K562 (cell line): ENCODE results near the gene ADGRL3.

Experiments
- ATF1 ChIP-seq, 2 experiments: fragments of 450-650 bp in 1 of 2; IDR thresholded peaks; 2 replicates each; pipeline ENCODE4 v1.6.1; 2016; ENCODE audit warnings: missing compliant biosample characterization in 1 of 2, missing genetic modification characterization in 1 of 2
- BRCA1 ChIP-seq, 2 experiments: fragments of 450-650 bp in 1 of 2; sonication (generic) in 1 of 2; formaldehyde crosslinking in 1 of 2; IDR thresholded peaks; 2 replicates each; pipeline versions ENCODE4 v1.5.0 to v1.6.1; 2017 to 2020; ENCODE audit warnings: mild to moderate bottlenecking in 1 of 2, missing genetic modification reagents in 1 of 2
- EZH2 ChIP-seq: IDR thresholded peaks from 2 replicates; pipeline ENCODE4 v1.6.1; 2012; ENCODE audit warnings: low read depth, mild to moderate bottlenecking, inconsistent platforms, low read length, borderline replicate concordance
- FOXJ2 ChIP-seq: fragments of 200-800 bp; sonication (Bioruptor generic); IDR thresholded peaks from 2 replicates; pipeline ENCODE4 v1.6.1; 2016; ENCODE audit warnings: missing genetic modification characterization, missing compliant biosample characterization
- GABPA ChIP-seq: fragments of 200-800 bp; sonication (Bioruptor generic); conservative IDR thresholded peaks from 2 replicates; pipeline ENCODE4 v1.6.1; 2016; ENCODE audit warnings: low read depth, missing genetic modification characterization, missing compliant biosample characterization
- JUND ChIP-seq, 2 experiments: IDR thresholded peaks; 2 replicates in 1 of 2; 3 replicates in 1 of 2; pipeline ENCODE4 v1.6.1; 2011; ENCODE audit warnings: borderline replicate concordance in 2 of 2, low read depth in 2 of 2, low read length in 2 of 2, improper control_type of control experiment in 1 of 2, missing biosample characterization in 1 of 2, missing genetic modification characterization in 1 of 2, missing genetic modification reagents in 1 of 2
- POLR2A ChIP-seq: fragments of 450-650 bp; conservative IDR thresholded peaks from 2 replicates; pipeline ENCODE4 v1.6.1; 2016
- TAF7 ChIP-seq: fragments of 450-650 bp; IDR thresholded peaks from 2 replicates; pipeline ENCODE4 v1.6.1; 2016; ENCODE audit warnings: missing genetic modification characterization, missing compliant biosample characterization
- ZNF311 ChIP-seq: fragments of 250-450 bp; sonication (Bioruptor Pico); IDR thresholded peaks from 2 replicates; pipeline ENCODE4 v1.4.0; 2020; ENCODE audit warnings: mild to moderate bottlenecking, moderate library complexity
- TF ChIP-seq, protein P1 (sequence below): fragments of 250-450 bp; sonication (Bioruptor Pico); IDR thresholded peaks from 2 replicates; pipeline ENCODE4 v1.8.0; 2021; ENCODE audit warnings: moderate library complexity, mild to moderate bottlenecking, inconsistent platforms
- TF ChIP-seq, protein P2 (sequence below), 2 experiments: fragments of 450-650 bp; formaldehyde crosslinking in 1 of 2; IDR thresholded peaks; 2 replicates each; pipeline versions ENCODE4 v1.4.0 to v1.6.1; 2014 to 2020; ENCODE audit warnings: mild to moderate bottlenecking in 2 of 2, borderline replicate concordance in 1 of 2, low read depth in 1 of 2
- TF ChIP-seq, protein P3 (sequence below), 3 experiments: IDR thresholded peaks in 2 of 3; conservative IDR thresholded peaks in 1 of 3; 2 replicates each; pipeline ENCODE4 v1.5.1; 2011 to 2012; ENCODE audit warnings: low read length in 3 of 3, mild to moderate bottlenecking in 3 of 3, control low read depth in 2 of 3, improper control_type of control experiment in 1 of 3, inconsistent platforms in 1 of 3, low read depth in 1 of 3, mixed read lengths in 1 of 3, moderate library complexity in 1 of 3; ENCODE audit not compliant: insufficient read depth in 2 of 3
- TF ChIP-seq, protein P4 (sequence below): sonication (generic); formaldehyde crosslinking; IDR thresholded peaks from 2 replicates; pipeline ENCODE4 v1.8.1; 2023; ENCODE audit warnings: missing genetic modification reagents, mild to moderate bottlenecking, borderline replicate concordance

DNA sequence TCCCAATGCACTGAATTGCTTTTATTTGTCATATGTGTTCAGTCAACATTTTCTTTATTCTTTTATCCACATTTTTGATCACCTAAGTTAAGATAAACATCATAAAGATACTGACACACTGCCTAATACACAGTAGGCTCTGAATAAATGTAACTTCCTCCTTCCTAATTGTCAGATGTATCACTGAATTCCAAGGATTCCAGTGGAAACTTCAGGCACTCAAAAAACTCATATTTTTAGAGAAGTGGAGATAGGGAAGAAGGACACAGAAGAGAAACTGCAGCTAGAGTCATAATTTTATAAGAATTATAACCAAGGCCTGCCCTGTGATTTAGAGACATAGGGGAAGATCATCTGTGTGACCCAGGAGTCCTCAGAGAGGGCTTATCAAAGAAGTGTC is 753.3 kb downstream of the ADGRL3 start:
- TF ChIP-seq TAF7 (tag) (no peak), BRCA1 (IDR thresholded peaks at IDR 0.05) (no peak), BRCA1 (CRISPR knock-in tag; IDR thresholded peaks at IDR 0.05) (no peak), JUND (IDR thresholded peaks at IDR 0.05; ENCODE audit: borderline replicate concordance, low read depth, low read length) (no peak), JUND (tag; IDR thresholded peaks at IDR 0.05; ENCODE audit: borderline replicate concordance, low read depth, low read length) (no peak), GABPA (tag) (no peak), ATF1 (CRISPR knock-in tag; IDR thresholded peaks at IDR 0.05) (no peak), ATF1 (tag; IDR thresholded peaks at IDR 0.05) (no peak), ZNF311 (CRISPR knock-in tag) (no peak), EZH2 (no peak), FOXJ2 (tag) (no peak), POLR2A (no peak)
- TF ChIP-seq, protein P1, sequence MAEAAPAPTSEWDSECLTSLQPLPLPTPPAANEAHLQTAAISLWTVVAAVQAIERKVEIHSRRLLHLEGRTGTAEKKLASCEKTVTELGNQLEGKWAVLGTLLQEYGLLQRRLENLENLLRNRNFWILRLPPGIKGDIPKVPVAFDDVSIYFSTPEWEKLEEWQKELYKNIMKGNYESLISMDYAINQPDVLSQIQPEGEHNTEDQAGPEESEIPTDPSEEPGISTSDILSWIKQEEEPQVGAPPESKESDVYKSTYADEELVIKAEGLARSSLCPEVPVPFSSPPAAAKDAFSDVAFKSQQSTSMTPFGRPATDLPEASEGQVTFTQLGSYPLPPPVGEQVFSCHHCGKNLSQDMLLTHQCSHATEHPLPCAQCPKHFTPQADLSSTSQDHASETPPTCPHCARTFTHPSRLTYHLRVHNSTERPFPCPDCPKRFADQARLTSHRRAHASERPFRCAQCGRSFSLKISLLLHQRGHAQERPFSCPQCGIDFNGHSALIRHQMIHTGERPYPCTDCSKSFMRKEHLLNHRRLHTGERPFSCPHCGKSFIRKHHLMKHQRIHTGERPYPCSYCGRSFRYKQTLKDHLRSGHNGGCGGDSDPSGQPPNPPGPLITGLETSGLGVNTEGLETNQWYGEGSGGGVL: no peak
- TF ChIP-seq, protein P2, sequence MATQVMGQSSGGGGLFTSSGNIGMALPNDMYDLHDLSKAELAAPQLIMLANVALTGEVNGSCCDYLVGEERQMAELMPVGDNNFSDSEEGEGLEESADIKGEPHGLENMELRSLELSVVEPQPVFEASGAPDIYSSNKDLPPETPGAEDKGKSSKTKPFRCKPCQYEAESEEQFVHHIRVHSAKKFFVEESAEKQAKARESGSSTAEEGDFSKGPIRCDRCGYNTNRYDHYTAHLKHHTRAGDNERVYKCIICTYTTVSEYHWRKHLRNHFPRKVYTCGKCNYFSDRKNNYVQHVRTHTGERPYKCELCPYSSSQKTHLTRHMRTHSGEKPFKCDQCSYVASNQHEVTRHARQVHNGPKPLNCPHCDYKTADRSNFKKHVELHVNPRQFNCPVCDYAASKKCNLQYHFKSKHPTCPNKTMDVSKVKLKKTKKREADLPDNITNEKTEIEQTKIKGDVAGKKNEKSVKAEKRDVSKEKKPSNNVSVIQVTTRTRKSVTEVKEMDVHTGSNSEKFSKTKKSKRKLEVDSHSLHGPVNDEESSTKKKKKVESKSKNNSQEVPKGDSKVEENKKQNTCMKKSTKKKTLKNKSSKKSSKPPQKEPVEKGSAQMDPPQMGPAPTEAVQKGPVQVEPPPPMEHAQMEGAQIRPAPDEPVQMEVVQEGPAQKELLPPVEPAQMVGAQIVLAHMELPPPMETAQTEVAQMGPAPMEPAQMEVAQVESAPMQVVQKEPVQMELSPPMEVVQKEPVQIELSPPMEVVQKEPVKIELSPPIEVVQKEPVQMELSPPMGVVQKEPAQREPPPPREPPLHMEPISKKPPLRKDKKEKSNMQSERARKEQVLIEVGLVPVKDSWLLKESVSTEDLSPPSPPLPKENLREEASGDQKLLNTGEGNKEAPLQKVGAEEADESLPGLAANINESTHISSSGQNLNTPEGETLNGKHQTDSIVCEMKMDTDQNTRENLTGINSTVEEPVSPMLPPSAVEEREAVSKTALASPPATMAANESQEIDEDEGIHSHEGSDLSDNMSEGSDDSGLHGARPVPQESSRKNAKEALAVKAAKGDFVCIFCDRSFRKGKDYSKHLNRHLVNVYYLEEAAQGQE (IDR thresholded peaks at IDR 0.05; ENCODE audit: borderline replicate concordance): no peak
- TF ChIP-seq, protein P2 (CRISPR knock-in tag; IDR thresholded peaks at IDR 0.05; ENCODE audit: low read depth): no peak
- TF ChIP-seq, protein P3, sequence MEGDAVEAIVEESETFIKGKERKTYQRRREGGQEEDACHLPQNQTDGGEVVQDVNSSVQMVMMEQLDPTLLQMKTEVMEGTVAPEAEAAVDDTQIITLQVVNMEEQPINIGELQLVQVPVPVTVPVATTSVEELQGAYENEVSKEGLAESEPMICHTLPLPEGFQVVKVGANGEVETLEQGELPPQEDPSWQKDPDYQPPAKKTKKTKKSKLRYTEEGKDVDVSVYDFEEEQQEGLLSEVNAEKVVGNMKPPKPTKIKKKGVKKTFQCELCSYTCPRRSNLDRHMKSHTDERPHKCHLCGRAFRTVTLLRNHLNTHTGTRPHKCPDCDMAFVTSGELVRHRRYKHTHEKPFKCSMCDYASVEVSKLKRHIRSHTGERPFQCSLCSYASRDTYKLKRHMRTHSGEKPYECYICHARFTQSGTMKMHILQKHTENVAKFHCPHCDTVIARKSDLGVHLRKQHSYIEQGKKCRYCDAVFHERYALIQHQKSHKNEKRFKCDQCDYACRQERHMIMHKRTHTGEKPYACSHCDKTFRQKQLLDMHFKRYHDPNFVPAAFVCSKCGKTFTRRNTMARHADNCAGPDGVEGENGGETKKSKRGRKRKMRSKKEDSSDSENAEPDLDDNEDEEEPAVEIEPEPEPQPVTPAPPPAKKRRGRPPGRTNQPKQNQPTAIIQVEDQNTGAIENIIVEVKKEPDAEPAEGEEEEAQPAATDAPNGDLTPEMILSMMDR (IDR thresholded peaks at IDR 0.05 in 2 of 3, conservative IDR thresholded peaks at IDR 0.05 in 1 of 3; ENCODE audit: insufficient read depth in 2 of 3, low read depth in 1 of 3, low read length in 3 of 3): no peak
- TF ChIP-seq, protein P4, sequence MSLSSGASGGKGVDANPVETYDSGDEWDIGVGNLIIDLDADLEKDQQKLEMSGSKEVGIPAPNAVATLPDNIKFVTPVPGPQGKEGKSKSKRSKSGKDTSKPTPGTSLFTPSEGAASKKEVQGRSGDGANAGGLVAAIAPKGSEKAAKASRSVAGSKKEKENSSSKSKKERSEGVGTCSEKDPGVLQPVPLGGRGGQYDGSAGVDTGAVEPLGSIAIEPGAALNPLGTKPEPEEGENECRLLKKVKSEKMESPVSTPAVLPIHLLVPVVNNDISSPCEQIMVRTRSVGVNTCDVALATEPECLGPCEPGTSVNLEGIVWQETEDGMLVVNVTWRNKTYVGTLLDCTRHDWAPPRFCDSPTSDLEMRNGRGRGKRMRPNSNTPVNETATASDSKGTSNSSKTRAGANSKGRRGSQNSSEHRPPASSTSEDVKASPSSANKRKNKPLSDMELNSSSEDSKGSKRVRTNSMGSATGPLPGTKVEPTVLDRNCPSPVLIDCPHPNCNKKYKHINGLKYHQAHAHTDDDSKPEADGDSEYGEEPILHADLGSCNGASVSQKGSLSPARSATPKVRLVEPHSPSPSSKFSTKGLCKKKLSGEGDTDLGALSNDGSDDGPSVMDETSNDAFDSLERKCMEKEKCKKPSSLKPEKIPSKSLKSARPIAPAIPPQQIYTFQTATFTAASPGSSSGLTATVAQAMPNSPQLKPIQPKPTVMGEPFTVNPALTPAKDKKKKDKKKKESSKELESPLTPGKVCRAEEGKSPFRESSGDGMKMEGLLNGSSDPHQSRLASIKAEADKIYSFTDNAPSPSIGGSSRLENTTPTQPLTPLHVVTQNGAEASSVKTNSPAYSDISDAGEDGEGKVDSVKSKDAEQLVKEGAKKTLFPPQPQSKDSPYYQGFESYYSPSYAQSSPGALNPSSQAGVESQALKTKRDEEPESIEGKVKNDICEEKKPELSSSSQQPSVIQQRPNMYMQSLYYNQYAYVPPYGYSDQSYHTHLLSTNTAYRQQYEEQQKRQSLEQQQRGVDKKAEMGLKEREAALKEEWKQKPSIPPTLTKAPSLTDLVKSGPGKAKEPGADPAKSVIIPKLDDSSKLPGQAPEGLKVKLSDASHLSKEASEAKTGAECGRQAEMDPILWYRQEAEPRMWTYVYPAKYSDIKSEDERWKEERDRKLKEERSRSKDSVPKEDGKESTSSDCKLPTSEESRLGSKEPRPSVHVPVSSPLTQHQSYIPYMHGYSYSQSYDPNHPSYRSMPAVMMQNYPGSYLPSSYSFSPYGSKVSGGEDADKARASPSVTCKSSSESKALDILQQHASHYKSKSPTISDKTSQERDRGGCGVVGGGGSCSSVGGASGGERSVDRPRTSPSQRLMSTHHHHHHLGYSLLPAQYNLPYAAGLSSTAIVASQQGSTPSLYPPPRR (CRISPR knock-in tag): no peak
